ENCODE results near the gene LTBP1. TPM values are rescaled to one million over a fixed set of nuclear protein-coding genes. Genes with fewer than 3 reads are reported as not detected.

LTBP1 gene
- total RNA-seq, 1 experiment from 2014 or later: 2.2 TPM

- no peak overlapping the region for H3K4me3 ChIP-seq (ENCODE audit: low read depth, low read length, poor library complexity, severe bottlenecking)
- ChIA-PET POLR2A (ENCODE audit: low non-redundant PET) (interaction anchor here (0.6 kb wide), 1 partner anchor 116 kb away, joined by 8 read pairs; no protein-coding TSS in a partner anchor), CTCF (no interaction called here)
- no peaks in the 10 kb centered on the region for H3K9me3 ChIP-seq (ENCODE audit: low read depth, low read length, poor library complexity, severe bottlenecking)
- no peak for DNase-seq (ENCODE audit: low spot score)
- intact Hi-C loops (cut with micrococcal nuclease; ENCODE audit: unreplicated experiment): no loop called here
- TF ChIP-seq CTCF (conservative IDR thresholded peaks at IDR 0.05; ENCODE audit: low read depth, low read length) (no peak), EZH2 (IDR thresholded peaks at IDR 0.05; ENCODE audit: borderline replicate concordance, low read depth, low read length, poor library complexity, severe bottlenecking) (no peak)
- no TSS peak for BruUV-seq (replicated peaks)
- H3K27ac ChIP-seq (ENCODE audit: low read depth, low read length, poor library complexity, severe bottlenecking): no peak overlapping the region
- H3K4me1 ChIP-seq (ENCODE audit: insufficient read depth, low read length, poor library complexity, severe bottlenecking): peaks cover 1% of the 10 kb centered on the region
- no peaks in the 10 kb centered on the region for H3K36me3 ChIP-seq (ENCODE audit: insufficient read depth, low read length, poor library complexity, severe bottlenecking)
- H3K27me3 ChIP-seq (replicated peaks; ENCODE audit: insufficient read depth, low read depth, low read length, poor library complexity): no peaks in the 10 kb centered on the region
Measured at GRCh38 chr2:33240178-33240577, 293.4 kb downstream of the LTBP1 start.

- CTCF ChIA-PET: no interaction called here
- no peaks in the 10 kb centered on the region for H3K9me3 ChIP-seq (ENCODE audit: low read depth, low read length, poor library complexity, severe bottlenecking)
- intact Hi-C loops (cut with micrococcal nuclease; ENCODE audit: unreplicated experiment): no loop called here
- POLR2A ChIA-PET (ENCODE audit: low non-redundant PET): no interaction called here
- H3K36me3 ChIP-seq (ENCODE audit: insufficient read depth, low read length, poor library complexity, severe bottlenecking): no peaks in the 10 kb centered on the region
- no peak for DNase-seq (ENCODE audit: low spot score)
- no peak overlapping the region for H3K4me3 ChIP-seq (ENCODE audit: low read depth, low read length, poor library complexity, severe bottlenecking)
- BruUV-seq (replicated peaks): no TSS peak
- TF ChIP-seq EZH2 (IDR thresholded peaks at IDR 0.05; ENCODE audit: borderline replicate concordance, low read depth, low read length, poor library complexity, severe bottlenecking) (no peak), CTCF (conservative IDR thresholded peaks at IDR 0.05; ENCODE audit: low read depth, low read length) (no peak)
- H3K4me1 ChIP-seq (ENCODE audit: insufficient read depth, low read length, poor library complexity, severe bottlenecking): peaks cover 5% of the 10 kb centered on the region
- H3K27ac ChIP-seq (ENCODE audit: low read depth, low read length, poor library complexity, severe bottlenecking): no peak overlapping the region
- no peaks in the 10 kb centered on the region for H3K27me3 ChIP-seq (replicated peaks; ENCODE audit: insufficient read depth, low read depth, low read length, poor library complexity)
Measured at GRCh38 chr2:33241072-33241471, 294.3 kb downstream of the LTBP1 start.

GRCh38 chr2:33241581-33241980 is 294.8 kb downstream of the LTBP1 start:
- Histone ChIP-seq H3K9me3 (ENCODE audit: low read depth, low read length, poor library complexity, severe bottlenecking) (no peaks in the 10 kb centered on the region), H3K4me3 (ENCODE audit: low read depth, low read length, poor library complexity, severe bottlenecking) (no peak overlapping the region), H3K27ac (ENCODE audit: low read depth, low read length, poor library complexity, severe bottlenecking) (no peak overlapping the region), H3K4me1 (ENCODE audit: insufficient read depth, low read length, poor library complexity, severe bottlenecking) (peaks cover 5% of the 10 kb centered on the region), H3K36me3 (ENCODE audit: insufficient read depth, low read length, poor library complexity, severe bottlenecking) (no peaks in the 10 kb centered on the region), H3K27me3 (replicated peaks; ENCODE audit: insufficient read depth, low read depth, low read length, poor library complexity) (no peaks in the 10 kb centered on the region)
- no TSS peak for BruUV-seq (replicated peaks)
- intact Hi-C loops (cut with micrococcal nuclease; ENCODE audit: unreplicated experiment): no loop called here
- POLR2A ChIA-PET (ENCODE audit: low non-redundant PET): no interaction called here
- no peak for TF ChIP-seq EZH2 (IDR thresholded peaks at IDR 0.05; ENCODE audit: borderline replicate concordance, low read depth, low read length, poor library complexity, severe bottlenecking)
- no peak for TF ChIP-seq CTCF (conservative IDR thresholded peaks at IDR 0.05; ENCODE audit: low read depth, low read length)
- CTCF ChIA-PET: no interaction called here
- DNase-seq (ENCODE audit: low spot score): no peak
